Measurements from ENCODE around the gene MAP2K6.

MAP2K6 gene

DNA sequence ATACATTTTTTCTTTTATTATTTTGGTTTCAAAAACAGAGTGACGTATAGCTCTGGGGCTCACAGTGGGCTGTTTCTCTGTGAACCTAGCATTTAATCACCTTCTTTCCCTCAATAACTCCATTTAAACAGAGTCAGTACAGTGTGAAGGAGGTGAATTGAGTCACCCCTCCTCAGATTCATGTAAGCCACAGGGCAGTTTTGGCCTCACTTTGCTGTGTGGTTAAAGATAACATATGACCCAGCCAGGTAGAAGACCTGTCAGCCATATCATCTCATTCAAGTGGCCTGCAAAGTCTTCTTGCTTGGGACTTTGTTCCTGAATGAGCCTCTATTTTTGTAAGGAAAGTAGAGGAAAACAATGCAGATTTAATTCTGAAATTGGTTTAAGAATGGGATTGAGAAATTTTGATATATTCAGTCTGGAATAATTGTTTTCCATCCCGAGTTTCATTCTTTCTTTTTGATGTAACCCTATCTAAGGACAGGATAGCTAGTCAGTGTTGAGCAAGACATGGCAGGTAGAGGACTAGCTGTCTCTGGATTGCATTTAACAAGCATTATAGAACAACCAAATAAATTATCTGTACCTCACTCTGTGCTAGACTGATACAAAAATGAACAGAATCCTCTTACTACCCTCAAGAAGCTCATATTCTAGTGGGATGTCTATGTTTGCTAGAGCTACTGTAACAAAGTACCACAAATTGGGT lies 13.1 kb downstream of the MAP2K6 start:
- no peak for DNase-seq (ENCODE audit: low read depth in 2 of 2)

- DNase-seq (ENCODE audit: low read depth in 2 of 2), result no peak
Observed at GRCh38 chr17:69428252-69428980, 13.9 kb downstream of the MAP2K6 start.

GRCh38 chr17:69430488-69430887 lies 16.0 kb downstream of the MAP2K6 start:
- DNase-seq (ENCODE audit: low read depth in 2 of 2), result no peak

GRCh38 chr17:69431835-69432234 lies 17.3 kb downstream of the MAP2K6 start:
- no peak for DNase-seq (ENCODE audit: low read depth in 2 of 2)

- DNase-seq (ENCODE audit: low read depth in 2 of 2), result no peak
Observed at GRCh38 chr17:69433093-69433492, 18.6 kb downstream of the MAP2K6 start.

- DNase-seq (ENCODE audit: low read depth in 2 of 2), result no peak
Observed at GRCh38 chr17:69434164-69434579, 19.7 kb downstream of the MAP2K6 start.

- DNase-seq (ENCODE audit: low read depth in 2 of 2), result no peak
Observed at GRCh38 chr17:69435971-69436696, 21.6 kb downstream of the MAP2K6 start.

- DNase-seq (ENCODE audit: low read depth in 2 of 2), result no peak
Observed at GRCh38 chr17:69437475-69437874, 23.0 kb downstream of the MAP2K6 start.

DNA sequence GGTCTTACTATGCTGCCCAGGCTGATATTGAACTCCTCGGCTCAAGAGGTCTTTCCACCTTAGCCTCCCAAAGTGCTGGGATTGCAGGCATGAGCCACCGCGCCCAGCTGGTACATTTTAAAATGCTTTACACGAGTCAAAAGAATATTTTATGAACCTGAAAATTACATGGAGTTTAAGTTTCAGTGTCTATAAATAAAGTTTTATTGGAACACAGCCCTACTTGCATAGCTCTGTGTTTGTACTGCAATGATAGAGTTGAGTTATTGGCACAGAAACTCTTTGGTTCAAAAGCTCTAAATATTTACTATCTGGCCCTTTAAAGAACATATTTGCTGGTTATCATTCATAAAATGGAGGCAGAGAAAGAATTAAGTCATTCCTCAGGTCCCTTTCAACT lies 24.3 kb downstream of the MAP2K6 start:
- DNase-seq (ENCODE audit: low read depth in 2 of 2), result no peak

DNA sequence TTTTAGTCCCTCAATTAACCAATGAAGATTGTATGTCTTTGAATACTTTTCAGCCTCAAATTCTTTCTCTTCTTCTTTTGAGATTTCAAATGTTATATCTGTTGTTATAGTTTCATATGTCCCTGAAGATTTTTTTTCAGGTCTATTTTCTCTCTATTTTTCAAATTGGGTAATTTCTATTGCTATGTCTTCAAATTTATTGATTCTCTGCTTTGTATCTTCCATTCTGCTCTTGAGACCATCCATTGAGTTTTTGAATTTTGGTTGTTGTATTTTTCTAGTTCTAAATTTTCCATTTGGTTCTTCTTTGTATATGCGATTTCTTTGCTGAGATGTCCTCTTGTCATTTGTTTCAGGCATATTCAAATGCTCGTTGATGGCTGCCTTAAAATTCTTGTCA lies 26.7 kb downstream of the MAP2K6 start:
- DNase-seq (ENCODE audit: low read depth in 2 of 2), result no peak

- DNase-seq (ENCODE audit: low read depth in 2 of 2), result no peak
Observed at GRCh38 chr17:69443138-69443537, 28.6 kb downstream of the MAP2K6 start.

GRCh38 chr17:69444023-69444422 lies 29.5 kb downstream of the MAP2K6 start:
- no peak for DNase-seq (ENCODE audit: low read depth in 2 of 2)

GRCh38 chr17:69445132-69445531 lies 30.6 kb downstream of the MAP2K6 start:
- no peak for DNase-seq (ENCODE audit: low read depth in 2 of 2)

GRCh38 chr17:69447726-69448125 lies 33.2 kb downstream of the MAP2K6 start:
- DNase-seq (ENCODE audit: low read depth in 2 of 2), result no peak

- no peak for DNase-seq (ENCODE audit: low read depth in 2 of 2)
Observed at GRCh38 chr17:69448431-69449102, 34.1 kb downstream of the MAP2K6 start.

GRCh38 chr17:69450131-69450530 lies 35.6 kb downstream of the MAP2K6 start:
- no peak for DNase-seq (ENCODE audit: low read depth in 2 of 2)

DNA sequence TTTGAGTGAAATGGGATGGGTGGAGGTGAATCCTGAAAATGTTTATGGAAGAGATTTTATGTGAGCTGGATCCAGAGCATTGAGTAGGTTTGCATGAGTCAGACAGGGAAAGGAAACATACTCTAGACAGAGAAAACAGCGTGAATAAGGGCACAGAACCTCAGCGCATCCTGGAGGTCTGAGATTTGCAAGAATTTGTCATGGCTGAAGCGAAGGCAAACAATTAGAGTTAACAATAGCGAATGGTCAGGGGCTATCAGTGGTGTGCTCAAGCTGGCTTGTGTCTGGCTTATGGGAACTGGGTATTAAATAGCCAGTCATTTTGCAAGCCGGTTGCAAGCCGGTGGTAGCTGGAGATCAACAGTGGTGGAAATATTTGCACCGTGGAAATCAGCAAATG lies 36.4 kb downstream of the MAP2K6 start:
- DNase-seq (ENCODE audit: low read depth in 2 of 2), result no peak

DNA sequence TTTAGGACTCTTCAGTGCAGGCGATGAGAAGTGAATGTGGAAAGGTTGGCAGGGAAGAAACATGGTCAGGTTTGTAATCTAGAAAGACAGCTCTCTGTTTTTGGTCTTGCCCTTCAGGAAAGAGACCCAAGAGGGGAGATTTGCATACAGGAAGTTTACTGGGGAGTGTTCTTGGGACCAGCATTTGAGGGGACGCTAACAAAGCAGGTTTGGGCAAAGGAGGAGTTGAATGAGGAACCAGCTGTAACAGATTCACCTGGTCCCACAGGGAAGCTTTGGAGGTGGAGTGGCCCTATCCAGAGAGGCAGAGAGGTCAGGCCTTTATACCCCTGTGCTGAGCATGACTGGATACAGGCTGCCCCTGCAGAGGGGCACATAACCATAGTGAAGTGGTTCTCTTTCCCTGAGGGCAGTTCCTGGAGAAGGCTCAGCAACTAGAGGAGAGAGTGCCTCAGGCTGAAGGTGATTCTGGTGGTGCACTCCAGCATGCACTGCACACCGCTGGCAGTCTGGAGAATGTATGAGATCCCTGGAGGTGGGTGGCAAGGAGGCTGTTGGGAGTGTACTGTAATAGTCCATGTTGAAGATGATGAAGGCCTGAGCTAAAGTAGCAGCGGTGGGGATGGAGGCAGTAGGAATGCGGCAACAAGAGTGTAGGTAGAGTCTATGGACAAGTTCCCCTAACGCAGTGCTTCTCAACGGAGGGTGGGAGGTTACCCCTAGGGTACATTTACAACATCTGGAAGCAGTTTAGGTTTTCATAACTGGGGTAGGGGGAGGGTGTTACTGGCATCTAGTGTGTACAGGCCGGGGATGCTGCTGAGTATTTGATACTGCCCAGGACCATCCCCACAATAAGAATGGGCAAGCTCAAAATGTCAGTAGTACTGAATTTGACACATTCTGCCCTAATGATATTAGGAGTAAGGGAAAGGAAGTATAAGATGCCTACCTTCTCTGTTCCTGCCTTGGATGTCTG lies 37.2 kb downstream of the MAP2K6 start:
- no peak for DNase-seq (ENCODE audit: low read depth in 2 of 2)

DNA sequence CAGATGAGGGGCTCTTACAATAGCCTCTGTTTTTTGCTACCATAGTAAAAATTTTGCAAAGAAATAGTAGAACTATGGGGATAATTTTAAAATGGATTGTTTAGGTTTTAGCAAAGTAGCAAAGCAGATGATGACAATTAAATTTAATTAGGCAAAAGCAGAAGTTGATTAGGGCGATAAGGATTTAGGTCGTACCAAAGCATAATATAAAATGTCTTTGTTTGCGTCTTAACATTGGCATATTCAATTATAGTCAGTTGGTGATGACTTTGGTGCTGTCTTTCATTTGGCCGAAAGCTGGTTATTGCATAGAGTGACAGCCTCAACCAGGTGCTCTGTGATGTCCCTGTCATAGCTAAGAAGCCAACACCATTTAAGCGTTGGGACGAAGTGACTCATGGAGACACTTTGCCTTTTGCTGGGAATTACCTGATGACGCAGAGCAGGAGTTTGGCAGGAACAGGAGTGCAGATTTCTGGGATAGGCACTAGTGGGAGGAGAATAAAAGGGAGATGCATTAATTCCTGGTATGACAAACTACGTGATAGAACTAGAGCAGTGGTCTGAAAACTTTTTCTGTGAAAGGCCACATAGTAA lies 38.3 kb downstream of the MAP2K6 start:
- no peak for DNase-seq (ENCODE audit: low read depth in 2 of 2)

DNA sequence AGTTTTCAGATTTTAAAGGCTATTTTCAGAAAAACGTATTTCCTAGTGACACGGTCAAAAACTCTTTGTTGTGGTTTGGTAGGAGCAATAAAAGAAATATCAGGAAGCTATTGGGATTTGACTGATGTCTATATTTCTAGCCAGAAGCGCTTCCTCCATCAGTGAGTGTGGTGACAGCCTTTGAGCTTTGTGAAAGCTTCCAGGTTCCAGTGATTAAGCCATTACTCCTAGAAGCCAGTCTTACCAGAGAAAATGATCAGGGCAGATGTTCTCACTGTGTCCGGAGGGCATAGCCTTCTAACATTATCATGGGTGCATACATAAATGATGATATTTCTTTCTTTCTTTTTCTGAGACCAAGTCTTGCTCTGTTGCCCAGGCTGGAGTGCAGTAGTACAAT lies 39.6 kb downstream of the MAP2K6 start:
- DNase-seq (ENCODE audit: low read depth in 2 of 2), result no peak

GRCh38 chr17:69455040-69455439 lies 40.5 kb downstream of the MAP2K6 start:
- no peak for DNase-seq (ENCODE audit: low read depth in 2 of 2)
